Vagina (tissue), 2 donors: ENCODE results near the gene VWA2.

Experiments
- CTCF ChIP-seq, 3 experiments: fragments of 450-650 bp in 2 of 3; fragments of 200-600 bp in 1 of 3; sonication (generic) in 1 of 3; IDR thresholded peaks; one replicate each; pipeline ENCODE4 v1.5.1; 2017 to 2019; ENCODE audit warnings: antibody characterized with exemption in 3 of 3, mild to moderate bottlenecking in 2 of 3, moderate library complexity in 2 of 3
- POLR2A ChIP-seq, 2 donors: fragments of 450-650 bp; IDR thresholded peaks; one replicate each; pipeline ENCODE4 v1.6.1; 2017; ENCODE audit warnings: antibody characterized with exemption in 2 of 2, mild to moderate bottlenecking in 2 of 2, moderate library complexity in 2 of 2

GRCh38 chr10:114212153-114212552 is 26.9 kb upstream of the VWA2 start:
- TF ChIP-seq CTCF (IDR thresholded peaks at IDR 0.05), result no peak
- TF ChIP-seq POLR2A (IDR thresholded peaks at IDR 0.05), result no peak
